H7 (cell line): ENCODE data around the gene SORCS2. TPM values are rescaled to one million over a fixed set of nuclear protein-coding genes. Genes with fewer than 3 reads are reported as not detected.
A peak's percentile ranks its signal among the peaks of the same experiment; 100 is the strongest.
"Not testable (repeated sequence)": the region's sequence is repeated elsewhere in the genome, so short reads cannot be mapped to it uniquely, and the experiment has no call there.

ENCODE experiments used
- DNase-seq: peaks from one replicate; pipeline ENCODE4 v3.0.0; 2012
- H3K27me3 ChIP-seq: 2 replicates; pipeline ENCODE4 v1.6.0; 2011; ENCODE audit warnings: mild to moderate bottlenecking, low read length; ENCODE audit not compliant: control insufficient read depth, insufficient read depth
- H3K36me3 ChIP-seq: replicated peaks from 2 replicates; pipeline ENCODE4 v1.5.1; 2011; ENCODE audit warnings: low read length; ENCODE audit not compliant: control insufficient read depth, insufficient read depth
- H3K4me3 ChIP-seq: 2 replicates; pipeline ENCODE4 v1.5.1; 2011; ENCODE audit warnings: low read depth, mild to moderate bottlenecking, control low read depth, low read length, moderate library complexity; ENCODE audit not compliant: insufficient read depth
- total RNA-seq: library from RNA; depleted of rRNA; stranded (reverse); fragments of >200 nt; shearing (Covaris generic); gene quantifications from 2 replicates; pipeline ENCODE4 v1.2.3, GENCODE V29; 2014

The SORCS2 gene
- total RNA-seq, 1 experiment from 2014 or later: 2.0 TPM

GRCh38 chr4:7574287-7575014, 382.1 kb downstream of the SORCS2 start:
- DNase-seq: no peak
- Histone ChIP-seq H3K27me3 (no peaks in the 10 kb centered on the region), H3K4me3 (no peak overlapping the region), H3K36me3 (no peaks in the 10 kb centered on the region)

DNA sequence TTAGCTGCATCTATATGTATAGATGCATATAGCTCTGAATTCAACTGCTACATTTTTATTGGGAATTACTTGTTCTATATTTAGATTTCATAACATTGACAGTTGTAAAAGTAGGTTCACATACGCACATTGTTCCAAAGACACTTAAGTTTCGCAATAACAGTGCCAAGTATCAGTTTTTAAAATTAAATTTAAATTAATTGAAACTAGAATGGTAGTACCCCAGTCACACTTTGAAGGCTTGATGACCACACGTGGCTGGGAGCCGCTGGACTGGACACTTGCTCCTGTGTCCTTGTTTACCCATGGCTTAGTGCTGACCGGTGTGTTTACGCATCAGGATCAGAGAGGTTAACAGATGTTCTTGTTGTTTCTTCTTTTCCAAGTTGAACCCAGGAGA, 383.1 kb downstream of the SORCS2 start:
- Histone ChIP-seq H3K4me3 (no peak overlapping the region), H3K27me3 (no peaks in the 10 kb centered on the region), H3K36me3 (no peaks in the 10 kb centered on the region)
- no peak for DNase-seq

GRCh38 chr4:7577361-7578039, 385.2 kb downstream of the SORCS2 start:
- not testable (repeated sequence) for H3K36me3 ChIP-seq, H3K27me3 ChIP-seq, H3K4me3 ChIP-seq, DNase-seq

- peak; percentile 87 for DNase-seq
- no peaks in the 10 kb centered on the region for H3K27me3 ChIP-seq
- no peak overlapping the region for H3K4me3 ChIP-seq
- H3K36me3 ChIP-seq: no peaks in the 10 kb centered on the region
These were observed 389.1 kb downstream of the SORCS2 start for GRCh38 chr4:7581477-7581876.

DNA sequence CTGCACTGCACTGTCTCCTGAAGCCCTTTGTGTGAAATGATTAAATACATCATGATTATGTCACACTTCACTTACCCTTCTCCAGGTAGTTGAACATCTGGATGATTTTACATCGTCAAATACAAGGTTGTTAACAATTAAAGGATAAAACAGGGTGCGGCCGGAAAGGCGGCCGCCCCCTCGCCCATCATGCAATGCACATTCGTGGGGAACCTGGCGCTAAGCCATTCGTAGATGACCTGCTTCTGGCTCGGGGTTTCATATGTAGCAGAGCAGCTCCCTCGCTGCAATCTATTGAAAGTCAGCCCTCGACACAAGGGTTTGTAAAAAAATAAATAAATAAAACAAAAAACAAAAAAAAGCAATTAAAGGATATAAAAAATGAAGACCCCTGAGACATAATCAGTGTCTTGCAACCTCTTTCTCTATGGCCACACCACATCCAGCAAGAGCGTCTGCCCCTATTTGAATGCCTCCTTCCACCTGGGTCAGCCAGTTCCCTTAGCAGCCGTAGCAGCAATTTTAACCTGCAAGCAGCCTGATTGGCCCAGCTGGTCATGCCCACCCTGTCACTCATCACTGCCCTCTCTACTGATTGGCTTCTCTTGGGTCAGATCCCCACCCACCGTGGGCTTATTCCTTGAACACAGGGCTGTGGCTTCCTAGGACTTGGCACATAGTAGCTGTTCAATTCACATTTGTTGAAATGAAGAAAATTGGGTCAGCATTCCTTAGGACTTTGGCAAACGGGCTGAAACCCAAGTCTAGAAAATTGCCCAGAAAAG, 390.2 kb downstream of the SORCS2 start:
- DNase-seq: no peak
- Histone ChIP-seq H3K27me3 (no peaks in the 10 kb centered on the region), H3K4me3 (no peak overlapping the region), H3K36me3 (no peaks in the 10 kb centered on the region)

DNA sequence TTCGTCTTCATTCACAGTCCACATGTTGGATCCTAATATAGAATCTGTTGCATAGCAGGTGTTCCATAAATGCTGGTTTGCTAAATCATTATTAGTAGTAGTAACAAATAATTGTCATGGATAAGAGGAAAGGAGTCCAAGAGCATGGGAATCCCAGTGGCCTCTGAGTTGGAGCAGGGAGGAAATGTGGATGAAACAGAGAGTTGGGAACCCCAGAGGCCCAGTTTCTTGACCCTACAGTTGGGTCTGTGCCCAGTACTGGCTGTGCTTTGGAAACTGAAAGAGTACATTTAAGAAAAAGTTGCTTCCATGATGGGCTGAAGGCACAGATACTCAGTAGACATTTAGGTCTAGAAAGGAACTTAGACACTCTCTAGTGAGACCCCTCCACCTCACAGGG, 391.8 kb downstream of the SORCS2 start:
- DNase-seq: no peak

DNA sequence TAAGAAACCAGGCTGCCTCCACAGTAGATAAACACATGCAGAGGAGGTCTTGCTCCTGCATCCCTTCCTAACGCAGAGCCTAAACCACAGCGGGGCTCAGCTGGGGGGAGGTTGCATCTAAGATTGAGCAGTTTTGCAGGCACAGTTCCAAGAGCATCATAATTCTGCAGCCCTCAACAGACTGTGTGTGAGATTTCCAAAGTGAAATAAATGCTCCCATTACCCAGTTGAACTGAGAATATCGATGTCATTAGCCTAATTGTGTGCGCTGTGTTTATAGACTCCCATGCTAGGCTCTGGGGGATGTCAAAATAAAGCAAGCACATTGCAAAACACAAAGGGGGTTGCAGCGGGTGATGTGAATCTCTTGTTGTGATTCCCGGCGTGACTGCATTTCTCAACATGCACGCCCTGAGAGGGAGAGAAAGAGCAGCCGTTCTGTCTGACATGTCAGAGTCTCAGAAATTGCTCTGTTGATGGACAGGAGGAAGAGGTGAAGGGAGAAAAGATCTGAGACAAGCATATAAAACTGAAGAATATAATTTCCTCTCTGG, 392.3 kb downstream of the SORCS2 start:
- DNase-seq: no peak
- H3K27me3 ChIP-seq: no peaks in the 10 kb centered on the region
- no peaks in the 10 kb centered on the region for H3K36me3 ChIP-seq
- H3K4me3 ChIP-seq: no peak overlapping the region

More for the DNA sequence above, 391.8 kb downstream of the SORCS2 start:
- Histone ChIP-seq H3K4me3 (no peak overlapping the region), H3K27me3 (no peaks in the 10 kb centered on the region), H3K36me3 (no peaks in the 10 kb centered on the region)

GRCh38 chr4:7585768-7586167, 393.4 kb downstream of the SORCS2 start:
- no peak for DNase-seq
- Histone ChIP-seq H3K4me3 (no peak overlapping the region), H3K36me3 (no peaks in the 10 kb centered on the region), H3K27me3 (no peaks in the 10 kb centered on the region)

DNA sequence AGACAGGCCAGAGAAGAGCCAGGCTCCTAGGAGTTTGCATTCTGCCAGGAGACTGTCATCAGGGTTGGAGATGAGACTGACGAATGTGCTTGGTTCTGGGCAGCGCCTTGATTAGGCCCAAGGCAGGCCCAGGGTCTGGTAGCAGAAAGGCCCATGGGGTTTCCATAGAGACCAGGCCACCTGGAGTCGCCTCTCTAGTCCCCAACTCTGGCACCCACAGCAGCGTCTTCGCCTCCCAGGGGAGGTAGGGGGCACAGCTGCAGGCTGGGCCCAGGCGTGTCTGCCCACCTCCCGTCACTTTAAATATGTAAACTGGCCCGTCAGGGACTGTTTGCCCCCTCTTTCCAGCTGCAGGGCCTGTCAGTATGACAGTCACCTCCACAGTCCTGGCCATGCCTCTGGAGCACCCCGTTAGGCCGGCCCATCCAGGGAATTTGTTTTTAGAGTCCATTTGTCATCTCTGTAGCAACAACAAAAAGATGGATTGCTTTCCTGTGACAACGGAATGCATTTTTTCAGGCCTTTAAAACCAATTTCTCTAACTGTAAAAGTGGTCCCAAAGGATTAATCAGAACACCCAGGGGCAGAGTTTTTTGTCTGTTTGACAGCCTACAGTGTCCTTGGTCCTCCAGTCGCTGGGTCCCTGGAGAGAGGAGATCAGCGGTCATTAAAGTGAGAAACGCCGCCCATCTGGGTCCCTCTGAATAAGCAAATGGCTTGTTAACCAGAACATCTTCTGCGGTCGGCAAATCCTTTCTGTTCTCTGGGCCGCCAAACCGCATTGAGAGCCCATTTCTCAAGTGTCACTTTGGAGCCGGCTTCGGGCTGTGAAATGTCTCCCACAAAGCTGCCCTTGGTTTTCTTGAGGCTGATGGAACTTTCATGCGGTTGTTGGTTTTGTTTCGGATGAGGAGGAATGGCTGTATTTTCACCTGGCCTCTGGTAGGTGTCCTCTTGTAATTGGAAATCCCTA, 395.4 kb downstream of the SORCS2 start:
- H3K36me3 ChIP-seq: no peaks in the 10 kb centered on the region
- no peaks in the 10 kb centered on the region for H3K27me3 ChIP-seq
- DNase-seq: no peak
- no peak overlapping the region for H3K4me3 ChIP-seq

GRCh38 chr4:7590189-7590588, 397.9 kb downstream of the SORCS2 start:
- no peak overlapping the region for H3K4me3 ChIP-seq
- H3K36me3 ChIP-seq: no peaks in the 10 kb centered on the region
- DNase-seq: peak; percentile 46
- no peaks in the 10 kb centered on the region for H3K27me3 ChIP-seq

DNA sequence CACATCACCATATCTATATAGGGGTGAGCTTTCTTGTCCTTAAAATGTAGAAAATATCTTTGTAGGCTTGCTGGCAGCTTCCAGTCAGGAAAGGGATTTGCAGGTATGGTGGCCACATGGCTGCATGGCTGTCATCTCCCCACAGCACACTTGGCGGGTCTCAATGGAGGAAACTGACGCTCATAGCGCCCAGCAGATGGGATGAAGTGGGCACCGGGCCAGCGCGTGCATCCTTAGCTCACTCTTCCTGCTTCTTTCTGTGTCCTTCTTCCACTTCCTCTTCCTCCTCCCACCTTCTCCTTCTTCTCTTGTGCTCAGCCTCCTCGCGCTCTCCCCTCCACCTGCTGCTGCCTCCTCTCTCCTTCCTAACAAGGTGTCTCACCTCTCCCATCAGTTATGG, 398.6 kb downstream of the SORCS2 start:
- Histone ChIP-seq H3K27me3 (no peaks in the 10 kb centered on the region), H3K4me3 (no peak overlapping the region), H3K36me3 (no peaks in the 10 kb centered on the region)
- no peak for DNase-seq

- H3K4me3 ChIP-seq: no peak overlapping the region
- H3K36me3 ChIP-seq: no peaks in the 10 kb centered on the region
- peak; percentile 40 for DNase-seq
- no peaks in the 10 kb centered on the region for H3K27me3 ChIP-seq
These were observed 399.2 kb downstream of the SORCS2 start for GRCh38 chr4:7591409-7592053.

DNA sequence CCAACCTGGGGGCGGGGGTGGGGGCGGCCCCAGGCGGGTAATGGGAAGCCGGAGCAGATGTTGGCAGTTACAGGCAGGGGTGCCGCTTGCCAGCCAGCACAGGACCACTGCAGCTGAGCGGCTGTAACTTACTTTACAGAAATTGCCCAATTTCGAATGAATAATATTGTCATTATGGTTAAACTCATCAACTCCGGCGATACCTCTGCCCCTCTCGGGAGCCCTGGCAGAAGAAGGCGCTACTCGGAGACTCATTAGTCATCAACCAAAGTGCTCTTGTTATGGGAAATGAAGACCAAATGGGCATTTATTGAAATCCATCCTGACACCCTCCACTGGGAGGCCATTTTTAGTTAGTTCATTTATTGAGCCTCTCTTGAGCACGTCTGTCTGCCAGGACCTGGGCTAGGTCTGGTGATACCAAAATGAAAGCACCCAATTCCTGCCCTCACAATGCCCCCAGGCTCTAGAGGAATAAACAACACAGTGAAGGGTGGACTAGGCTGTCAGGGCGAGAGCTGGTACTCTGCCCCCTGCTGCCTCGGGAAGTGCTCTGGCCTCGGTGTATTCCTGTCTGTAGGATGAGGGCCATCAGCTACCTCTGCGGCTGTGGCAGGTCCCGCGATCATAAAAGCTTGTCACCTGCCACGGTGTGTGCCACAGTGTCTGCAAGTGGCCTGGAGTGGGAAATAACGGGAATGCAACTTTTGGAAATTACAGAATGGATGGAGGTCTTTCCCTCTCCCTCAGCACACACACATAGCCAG, 401.5 kb downstream of the SORCS2 start:
- peak; percentile 78 for DNase-seq
- Histone ChIP-seq H3K36me3 (no peaks in the 10 kb centered on the region), H3K4me3 (no peak overlapping the region), H3K27me3 (no peaks in the 10 kb centered on the region)
